CD4-positive, alpha-beta T cell treated with Interleukin-17A for 1 hour (primary cell): ENCODE measurements around the gene SDHAF3.
"Not testable (repeated sequence)": the region's sequence is repeated elsewhere in the genome, so short reads cannot be mapped to it uniquely, and the experiment has no call there.

Experiments used
- DNase-seq: peaks from one replicate; pipeline ENCODE4 v3.0.0-alpha.2; 2020

The SDHAF3 gene

DNA sequence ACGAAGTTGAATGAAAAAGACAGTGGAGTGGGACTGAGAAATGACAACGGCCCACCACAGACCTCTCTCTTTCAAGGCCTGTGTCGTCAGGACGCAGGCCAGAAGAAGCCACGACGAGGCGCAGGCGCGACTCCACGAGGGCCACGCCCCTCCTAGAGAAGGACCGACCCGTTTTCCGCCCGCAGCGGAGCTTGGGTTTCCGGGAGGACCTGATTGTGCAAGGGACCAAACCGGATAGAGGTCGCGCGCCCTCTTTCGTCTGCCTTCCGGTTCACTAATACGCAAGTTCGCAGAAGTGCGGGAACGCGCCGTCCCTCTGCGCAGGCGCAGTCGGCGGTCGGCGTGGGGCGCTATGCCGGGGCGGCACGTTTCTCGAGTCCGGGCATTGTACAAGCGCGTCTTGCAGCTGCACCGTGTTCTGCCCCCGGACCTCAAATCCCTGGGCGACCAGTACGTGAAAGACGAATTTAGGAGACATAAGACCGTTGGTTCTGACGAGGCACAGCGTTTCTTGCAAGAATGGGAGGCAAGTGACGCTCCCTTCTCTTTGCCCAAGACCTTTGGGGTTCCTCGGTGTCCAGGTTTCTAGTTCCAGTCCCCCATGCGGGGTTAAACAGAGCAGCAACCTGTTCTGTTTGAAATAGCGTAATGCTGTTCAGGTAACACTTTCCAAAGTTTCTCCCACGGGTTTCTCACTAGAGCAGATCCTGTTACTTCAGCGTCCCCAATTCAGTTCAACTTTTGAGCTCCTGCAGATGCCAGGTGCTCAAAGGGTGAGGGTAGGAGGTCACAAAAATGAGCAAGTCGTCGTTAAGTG is at the start of gene SDHAF3:
Gene SDHAF3, plus strand, starts transcription at position 327 of the 817 bp plus-strand sequence. Its CDS starts 26 bp downstream, at position 353.
- DNase-seq: peak; percentile 98

DNA sequence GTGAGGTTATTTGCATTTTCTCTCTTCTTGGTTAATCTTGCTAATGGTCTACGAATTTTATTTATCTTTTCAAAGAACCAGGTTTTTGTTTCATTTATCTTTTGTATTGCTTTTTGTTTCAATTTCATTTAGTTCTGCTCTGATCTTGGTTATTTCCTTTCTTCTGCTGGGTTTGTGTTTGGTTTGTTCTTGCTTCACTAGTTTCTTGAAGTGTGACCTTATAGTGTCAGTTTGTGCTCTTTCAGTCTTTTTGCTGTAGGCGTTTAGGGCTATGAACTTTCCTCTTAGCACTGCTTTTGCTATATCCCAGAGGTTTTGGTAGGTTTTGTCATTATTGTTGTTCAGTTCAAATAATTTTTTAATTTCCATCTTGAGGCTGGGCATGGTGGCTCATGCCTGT is 45.5 kb upstream of the SDHAF3 start:
- not testable (repeated sequence) for DNase-seq

DNA sequence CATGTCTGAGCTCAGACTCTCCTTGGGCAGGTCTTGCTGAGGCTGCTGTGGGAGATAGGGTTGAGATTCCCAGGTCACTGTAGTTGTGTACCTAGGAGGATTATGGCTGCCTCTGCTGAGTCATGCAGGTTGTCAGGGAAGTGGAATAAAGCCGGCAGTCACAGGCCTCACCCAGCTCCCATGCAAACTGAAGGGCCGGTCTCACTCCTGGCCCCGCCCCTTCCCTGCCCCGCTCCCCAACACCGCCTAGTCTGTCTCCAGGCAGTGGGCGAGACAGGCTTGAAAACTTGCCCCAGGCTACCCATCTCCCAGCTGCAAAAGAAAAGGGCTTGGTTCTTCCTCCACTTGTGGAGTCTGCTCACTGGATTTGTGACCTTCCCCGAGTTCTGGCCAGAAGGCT is 41.6 kb upstream of the SDHAF3 start:
- DNase-seq: no peak

DNA sequence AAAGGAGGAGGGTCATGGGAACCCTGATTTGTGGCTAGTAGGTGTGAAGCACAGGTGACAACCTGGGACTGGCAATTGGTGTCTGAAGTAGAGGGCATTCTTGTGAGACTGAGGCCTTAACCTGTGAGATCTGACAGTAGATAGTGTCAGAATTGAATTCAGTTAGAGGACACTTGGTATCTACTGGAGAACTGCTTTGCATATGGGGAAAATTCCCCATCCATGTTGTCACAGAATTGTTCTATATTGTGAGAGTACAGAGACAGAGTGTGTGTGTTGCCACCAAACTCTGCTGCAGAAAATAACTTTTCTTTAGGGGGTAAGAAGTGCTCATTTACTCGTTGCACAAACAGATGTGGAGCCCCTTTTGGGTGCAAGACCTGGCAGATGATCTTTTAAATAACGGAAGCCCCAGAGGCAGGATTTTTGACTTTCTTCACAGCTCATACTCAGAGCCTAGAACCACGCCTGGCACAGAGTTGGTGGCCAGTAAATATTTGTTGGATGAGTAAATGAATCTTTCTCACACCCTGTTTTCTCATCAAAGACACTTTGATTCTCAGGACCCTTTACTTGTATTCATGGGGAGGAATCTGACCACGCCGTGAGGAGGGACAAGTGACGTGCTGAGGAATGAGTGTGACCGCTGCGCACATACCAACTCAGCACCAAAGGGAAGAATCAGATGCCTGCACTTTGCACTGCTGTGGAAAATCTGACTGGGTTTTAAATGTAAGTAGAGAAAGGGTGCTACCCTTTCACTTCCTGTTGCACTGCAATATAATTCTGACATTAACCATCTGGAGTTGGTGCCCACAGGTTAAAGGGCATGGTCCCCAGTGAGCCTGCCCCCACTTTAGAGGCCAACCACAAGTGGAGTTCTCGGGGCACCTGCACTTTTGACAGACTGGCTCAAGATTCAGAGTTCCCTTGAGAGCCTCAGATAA is 39.2 kb upstream of the SDHAF3 start:
- no peak for DNase-seq

DNA sequence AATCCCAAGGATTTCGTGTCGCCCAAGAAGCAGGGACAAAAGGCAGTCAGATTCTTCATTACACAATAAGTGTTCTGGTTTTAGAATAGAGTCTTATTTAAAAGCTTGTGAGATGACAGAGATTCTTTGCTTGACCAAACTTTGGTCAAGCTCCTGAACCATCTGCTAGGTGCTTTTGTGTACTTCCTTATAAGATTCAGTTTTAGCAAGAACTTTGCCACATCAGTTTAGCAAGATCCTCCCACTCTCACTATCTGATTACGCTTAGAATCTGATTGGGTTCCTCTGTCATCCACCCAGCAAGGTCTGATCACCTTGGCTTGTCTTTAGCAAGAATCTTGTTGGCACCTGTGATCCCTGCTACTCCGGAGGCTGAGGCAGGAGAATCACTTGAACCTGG is 38.2 kb upstream of the SDHAF3 start:
- DNase-seq: no peak

DNA sequence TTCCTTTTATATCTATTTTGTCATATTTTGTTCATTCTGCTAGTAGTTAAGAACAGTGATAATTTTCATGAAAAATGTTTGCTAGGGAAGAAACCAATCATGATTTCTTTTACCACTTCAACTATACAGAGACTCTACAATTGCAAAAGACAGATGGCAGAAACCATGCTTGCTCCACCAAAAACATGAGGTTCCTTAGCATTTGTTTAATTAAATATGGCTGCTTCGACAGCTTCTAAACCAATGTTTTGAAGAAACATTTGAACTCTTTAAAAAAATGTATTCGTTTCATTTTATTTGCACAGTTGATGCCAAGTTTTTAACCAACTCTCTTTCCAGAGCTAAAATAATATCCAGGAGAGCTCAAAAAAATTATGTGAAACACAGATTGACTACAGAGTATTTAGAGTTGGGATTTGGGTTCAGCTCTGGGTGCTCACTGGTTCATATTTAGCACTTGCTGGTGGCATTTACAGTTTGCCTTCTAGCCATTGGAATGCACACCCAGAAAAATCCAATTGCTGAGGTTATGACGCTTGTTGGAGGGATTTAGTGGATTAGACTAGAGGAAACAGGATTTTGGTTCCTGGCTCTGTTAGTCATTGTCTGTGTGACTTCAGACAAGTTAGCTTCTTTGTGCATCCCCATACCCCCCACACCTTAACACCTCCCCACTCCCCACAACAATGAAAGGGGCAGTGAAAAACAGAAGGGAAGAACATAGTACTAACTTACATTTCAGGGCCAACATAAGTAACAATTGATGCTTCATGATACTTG is 35.8 kb upstream of the SDHAF3 start:
- DNase-seq: no peak

DNA sequence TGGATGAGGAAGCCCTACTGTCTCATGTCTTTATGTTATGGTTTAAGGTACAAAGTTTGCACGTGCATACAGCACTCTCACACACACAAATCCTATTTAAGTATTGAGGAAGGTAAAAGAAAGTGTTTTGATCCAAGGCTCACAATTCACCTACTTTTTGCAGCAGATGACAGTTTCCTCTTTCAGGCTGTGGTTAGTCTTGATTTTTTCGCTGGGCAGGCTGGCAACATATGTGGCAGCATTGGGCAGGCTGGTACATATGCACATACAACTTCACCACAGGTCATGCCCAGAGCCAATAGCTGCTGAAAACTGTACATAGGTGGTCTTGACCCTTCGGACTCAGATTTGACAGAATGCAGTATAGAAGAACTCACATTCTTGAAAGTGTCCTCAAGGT is 29.1 kb upstream of the SDHAF3 start:
- DNase-seq: no peak

DNA sequence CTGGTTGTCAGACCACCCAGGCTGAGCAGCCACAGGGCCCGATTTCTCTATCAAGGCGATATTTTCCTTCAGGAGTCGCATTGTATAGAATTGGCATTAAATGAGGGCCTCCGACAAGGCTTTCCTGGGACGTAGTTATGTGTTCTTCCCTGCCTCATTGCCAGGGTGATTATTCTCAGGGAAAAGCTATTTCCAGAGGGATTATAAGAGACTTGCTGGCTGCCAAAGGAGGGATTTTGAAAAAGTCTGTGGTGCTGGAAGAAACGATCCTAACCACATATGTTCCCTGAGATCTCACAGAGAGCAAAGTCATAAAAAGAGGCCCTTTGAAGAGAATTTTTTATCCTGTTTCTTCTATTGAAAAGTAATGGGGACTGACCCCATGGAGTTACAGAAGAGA is 27.7 kb upstream of the SDHAF3 start:
- DNase-seq: no peak

DNA sequence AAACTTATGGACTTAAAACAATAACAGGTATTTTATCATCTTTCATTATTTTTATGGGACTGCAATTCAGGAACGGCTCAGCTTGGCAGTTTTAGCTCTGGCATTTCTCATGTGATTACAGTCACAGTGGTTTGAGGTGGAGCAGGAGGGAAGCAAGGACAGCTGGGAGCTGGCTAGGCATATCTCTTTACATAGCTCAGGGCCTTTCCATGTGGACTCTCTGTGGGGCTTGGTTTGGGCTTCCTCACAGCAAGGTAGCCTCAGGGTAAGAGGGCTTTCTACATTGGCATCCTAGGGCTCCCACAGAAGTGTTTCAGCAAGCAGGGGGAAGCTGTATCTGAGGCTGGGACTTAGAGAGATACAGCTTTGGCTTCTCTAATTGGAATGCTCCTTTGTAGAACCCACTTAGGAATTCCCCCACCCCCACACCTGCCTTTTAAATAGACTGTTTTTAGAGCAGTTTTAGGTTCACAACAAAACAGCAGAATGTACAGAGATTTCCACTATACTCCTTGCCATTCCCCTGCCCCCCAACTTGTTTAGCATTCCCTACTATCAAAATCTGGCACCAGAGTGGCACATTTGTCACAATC is 26.6 kb upstream of the SDHAF3 start:
- DNase-seq: no peak

DNA sequence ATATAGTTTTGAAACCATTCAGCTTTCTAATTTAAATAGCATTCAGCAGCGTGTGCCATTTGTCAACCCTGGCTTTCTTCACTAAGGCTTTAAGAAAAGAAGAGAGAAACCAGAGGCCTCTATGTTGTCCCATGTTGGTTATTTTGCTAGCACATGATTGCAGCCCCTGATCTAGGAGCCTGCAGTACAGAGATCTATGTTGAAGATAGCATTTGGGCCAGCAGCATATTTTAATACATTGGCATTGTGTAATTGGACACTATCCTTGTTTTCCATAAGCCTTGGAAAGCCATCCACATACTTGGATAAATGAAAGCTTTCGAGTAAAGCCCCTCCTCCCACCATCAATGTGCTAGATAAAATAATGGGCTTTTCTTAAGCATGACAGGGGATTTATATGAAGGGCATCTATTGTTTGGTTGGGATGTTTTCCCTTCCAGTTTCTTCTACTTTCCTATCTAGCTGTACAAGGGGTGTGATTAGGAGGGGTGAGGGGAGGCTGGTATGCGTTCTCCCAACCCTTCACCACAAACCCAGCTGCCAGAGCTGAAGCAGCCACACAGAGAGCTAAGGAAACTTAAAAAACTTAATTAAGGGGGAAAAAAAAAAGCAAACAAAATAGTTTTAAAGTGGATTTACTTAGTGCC is 23.1 kb upstream of the SDHAF3 start:
- DNase-seq: no peak

DNA sequence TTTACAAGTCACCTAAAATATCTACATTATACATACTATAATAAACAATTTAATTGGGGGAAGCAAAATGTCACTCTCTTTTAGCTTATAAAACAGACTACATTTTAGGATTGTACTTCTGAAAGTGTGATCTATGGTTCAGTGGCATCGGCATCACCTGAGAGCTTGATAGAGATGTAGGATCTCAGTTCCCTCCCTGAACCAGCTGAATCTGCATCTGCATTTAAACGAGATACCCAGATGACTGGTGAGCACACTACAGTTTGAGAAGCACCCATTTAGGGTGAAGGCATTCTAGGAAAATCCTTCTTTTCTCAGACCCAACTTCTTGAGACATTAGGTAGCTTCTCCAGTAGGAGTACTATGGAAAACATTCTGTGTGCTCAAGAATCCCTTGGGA is 21.5 kb upstream of the SDHAF3 start:
- DNase-seq: no peak

DNA sequence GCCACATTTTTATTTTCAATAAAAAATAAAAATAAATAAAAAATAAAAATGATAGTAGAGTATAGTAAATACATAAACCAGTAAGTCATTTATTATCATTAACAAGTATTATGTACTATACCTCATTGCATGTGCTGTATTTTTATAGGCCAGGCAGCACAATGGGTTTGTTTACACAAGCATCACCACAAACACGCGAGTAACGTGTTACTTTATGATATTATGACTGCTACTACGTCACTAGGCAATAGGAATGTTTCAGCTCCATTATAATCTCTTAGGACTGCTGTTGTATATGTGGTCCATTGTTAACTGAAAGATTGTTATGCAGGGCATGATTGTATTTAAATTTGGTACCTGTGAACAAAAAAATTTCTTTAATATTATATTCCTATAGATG is 20.8 kb upstream of the SDHAF3 start:
- DNase-seq: no peak

DNA sequence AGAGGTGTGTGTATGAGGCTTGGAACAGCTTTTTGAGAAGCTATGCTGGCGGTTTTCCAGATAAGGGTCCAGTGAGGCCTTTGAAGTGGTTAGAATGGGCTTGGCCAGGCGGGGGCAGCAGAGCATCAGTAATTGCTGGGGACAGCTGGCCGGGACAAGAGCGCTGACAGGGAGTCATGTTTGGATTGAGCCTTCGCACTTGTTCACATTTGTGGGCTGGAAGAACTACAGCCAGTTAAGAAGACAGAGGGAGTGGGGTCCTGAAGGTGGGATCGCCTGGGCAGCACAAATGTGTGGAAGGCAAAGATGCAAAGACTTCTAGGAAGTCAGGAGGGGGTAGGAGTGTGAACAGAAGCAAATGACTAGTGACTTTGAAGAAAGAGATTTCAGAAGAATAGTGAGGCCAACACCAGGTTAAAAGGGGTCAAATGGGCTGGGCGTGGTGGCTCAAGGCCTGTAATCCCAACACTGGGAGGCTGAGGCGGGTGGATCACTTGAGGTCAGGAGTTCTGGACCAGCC is 12.7 kb upstream of the SDHAF3 start:
- peak; percentile 67 for DNase-seq

DNA sequence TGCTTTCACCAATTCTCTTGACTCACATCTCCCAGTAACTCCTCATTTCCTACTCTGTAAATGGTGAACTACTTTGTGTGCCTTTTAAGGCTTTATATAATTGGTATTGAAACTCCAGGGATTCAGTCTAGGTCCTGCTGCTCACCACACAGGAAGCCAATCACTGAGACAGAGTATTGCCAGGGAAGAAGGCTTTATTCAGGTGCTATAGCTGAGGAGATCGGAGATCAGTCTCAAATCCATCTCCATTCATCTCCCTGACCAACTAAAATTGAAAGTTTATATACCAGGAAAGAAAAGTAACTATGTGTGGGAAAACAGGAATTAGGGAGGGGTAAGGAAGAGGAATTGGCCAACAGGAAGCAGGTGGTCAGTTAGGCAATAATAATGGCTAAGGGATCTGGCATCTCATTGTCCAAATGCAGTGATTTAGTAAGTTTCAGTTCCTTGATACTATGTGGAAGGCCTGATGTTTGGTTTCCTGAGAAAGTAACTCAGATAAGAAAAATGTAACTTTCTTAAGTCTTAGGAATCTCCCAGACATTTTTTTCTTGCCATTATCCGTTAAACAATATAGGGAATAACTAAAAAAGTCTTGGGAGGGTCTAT is 10.2 kb upstream of the SDHAF3 start:
- no peak for DNase-seq

DNA sequence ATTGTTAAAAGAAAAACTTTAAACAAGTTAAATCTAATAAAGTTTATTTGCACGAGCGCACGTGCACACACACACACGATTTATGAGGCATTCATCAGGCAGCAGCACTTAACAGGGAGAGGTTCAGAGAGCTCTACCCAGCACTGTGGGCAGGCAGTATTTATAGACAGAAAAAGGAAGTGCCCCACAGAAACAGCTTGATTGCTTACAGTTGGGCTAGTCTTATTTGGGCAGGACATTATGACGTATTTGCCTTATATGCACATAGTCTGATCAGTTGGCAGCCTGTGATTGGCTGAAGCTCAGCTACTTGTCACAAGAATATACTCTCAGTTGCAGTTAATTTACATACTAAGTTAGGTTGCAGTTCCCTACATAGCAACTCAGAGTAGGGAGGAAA is 1.2 kb upstream of the SDHAF3 start:
- peak; percentile 34 for DNase-seq

DNA sequence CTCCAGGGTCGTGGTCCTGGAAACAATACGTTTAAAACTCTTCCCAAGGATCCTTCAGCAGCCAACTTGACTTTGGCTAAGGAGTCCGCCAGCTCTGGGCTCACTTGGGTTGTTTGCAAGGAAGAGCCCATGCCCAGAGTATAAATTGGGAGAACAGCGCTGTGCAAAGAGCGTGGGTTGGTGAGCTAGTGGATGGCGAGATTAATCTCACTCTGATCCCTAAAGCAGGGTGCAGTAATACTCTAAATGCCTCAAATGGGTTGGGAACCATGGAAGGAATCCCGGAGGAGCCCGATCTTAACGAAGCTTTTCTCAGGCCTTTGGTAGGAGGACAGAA is 495 bp upstream of the SDHAF3 start:
- no peak for DNase-seq

DNA sequence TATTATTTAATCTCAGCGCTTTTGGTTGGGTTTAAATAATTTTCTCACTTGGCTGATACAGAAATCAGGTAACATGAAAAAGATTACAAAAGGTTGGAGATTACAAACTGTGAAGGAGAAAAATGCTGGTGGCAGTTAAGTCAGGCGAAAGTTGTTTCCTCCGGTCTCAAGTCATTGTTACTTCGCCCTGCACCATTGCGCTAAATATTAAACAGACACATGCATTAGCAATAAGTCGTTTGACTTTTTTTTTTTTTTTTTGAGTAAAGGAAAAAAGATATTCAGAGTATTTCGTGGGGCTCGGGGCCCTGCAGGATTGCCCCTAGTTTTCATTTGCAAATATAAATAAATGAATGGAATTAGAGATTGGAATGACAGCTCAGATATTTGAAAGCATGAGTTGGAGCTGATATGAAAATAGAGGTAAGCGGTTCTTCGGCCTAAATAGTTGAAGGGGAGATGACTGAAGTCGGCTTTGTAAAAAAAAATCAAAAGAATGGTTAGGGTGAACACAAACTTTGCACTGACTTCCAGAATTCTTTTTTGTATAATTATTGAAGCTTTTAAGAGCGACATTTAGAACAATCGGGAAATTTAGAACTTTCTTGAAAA is 914 bp downstream of the SDHAF3 start:
- no peak for DNase-seq

DNA sequence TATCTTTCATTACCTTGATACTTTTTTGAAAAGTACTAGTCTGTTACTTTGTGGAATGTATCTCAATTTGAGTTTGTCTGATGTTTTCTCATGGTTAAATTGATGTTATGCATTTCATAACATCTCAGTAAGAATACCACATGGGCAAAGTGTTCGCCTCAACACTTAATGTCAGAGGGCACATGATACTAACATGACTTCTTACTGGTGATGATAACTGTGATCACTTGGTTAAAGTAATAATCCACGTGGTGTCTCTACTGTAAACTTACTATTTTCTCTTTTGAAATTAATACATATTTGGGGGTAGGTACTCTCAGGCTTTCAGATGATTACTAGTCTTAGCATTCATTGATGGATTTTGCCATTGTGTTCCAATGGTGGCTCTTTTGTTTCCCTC is 2.2 kb downstream of the SDHAF3 start:
- DNase-seq: no peak

DNA sequence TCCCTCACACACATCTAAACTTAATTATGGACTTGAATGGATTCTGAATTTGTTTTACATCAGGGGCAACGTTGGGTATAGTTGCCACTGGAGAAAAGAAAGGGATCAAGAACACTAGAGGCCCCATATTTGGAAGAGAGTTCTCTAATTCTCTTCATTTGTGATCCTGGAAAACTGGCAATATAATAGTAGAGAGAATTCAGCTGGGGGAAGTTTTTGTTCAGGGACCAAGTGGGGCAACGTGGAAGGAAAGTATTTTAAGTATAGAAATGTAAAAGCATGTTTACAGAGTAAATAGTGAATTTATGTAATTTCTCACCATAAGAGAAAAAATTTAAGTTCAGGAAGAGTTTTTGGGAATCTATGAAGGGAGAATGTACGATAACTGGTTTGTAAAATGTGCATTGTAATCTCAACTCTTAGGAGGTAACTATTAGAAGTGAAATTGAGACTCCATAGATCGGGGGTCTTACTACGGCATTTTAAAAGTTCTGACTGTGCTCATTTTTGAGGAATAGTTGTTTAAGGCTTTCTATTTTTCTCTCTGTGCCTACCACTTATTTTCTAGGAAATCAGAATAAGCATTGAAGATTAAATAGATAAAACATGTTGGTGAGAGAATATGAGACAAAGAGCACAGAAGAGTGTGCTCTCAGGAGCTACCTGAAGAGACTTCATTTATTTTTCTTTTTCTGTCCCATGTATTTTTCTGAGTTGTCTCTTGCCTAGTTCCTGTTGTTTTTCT is 3.4 kb downstream of the SDHAF3 start:
- no peak for DNase-seq

DNA sequence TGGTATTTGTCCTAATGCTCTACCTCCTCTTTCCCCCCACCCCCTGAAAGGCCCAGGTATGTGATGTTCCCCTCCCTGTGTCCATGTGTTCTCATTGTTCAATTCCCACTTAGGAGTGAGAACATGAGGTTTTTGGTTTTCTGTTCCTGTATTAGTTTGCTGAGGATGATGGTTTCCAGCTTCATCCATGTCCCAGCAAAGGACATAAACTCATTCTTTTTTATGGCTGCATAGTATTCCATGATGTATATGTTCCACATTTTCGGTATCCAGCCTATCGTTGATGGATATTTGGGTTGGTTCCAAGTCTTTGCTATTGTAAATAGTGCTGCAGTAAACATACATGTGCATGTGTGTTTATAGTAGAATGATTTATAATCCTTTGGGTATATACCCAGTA is 5.6 kb downstream of the SDHAF3 start:
- not testable (repeated sequence) for DNase-seq
